Pulmonary artery endothelial cell (primary cell): Measurements from ENCODE around the gene SMAD3. TPM values are rescaled to one million over a fixed set of nuclear protein-coding genes. Genes with fewer than 3 reads are reported as not detected.

ENCODE experiments used
- DNase-seq: peaks from one replicate; pipeline ENCODE4 v3.0.0-alpha.2; 2011; ENCODE audit warnings: low read depth, low spot score
- total RNA-seq: library from RNA; depleted of rRNA; stranded (reverse); fragments of >200 nt; gene quantifications from 2 replicates; pipeline ENCODE4 v1.2.3, GENCODE V29; 2014

The SMAD3 gene
- total RNA-seq, 1 donor from 2014 or later: 34.6 TPM

DNA sequence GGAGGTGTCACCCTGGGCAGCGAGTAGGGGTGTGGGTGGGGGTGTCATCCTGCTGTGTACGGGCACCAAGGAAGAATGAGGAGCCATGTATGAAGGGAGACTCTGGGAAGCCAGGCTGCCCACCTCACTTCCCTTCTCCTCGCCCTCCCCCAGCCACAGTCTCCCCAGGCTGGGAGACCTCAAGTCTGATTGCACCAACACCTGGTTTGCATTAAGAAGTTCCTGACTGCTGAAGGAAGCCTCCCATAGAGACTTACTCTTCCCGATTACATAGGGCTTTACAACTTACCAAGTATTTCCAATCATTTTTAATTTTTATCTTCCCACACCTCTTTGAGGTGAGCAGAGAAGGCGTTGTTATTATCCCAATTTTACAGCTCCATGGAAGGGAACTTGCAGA is 29.5 kb upstream of the SMAD3 start:
- no peak for DNase-seq

DNA sequence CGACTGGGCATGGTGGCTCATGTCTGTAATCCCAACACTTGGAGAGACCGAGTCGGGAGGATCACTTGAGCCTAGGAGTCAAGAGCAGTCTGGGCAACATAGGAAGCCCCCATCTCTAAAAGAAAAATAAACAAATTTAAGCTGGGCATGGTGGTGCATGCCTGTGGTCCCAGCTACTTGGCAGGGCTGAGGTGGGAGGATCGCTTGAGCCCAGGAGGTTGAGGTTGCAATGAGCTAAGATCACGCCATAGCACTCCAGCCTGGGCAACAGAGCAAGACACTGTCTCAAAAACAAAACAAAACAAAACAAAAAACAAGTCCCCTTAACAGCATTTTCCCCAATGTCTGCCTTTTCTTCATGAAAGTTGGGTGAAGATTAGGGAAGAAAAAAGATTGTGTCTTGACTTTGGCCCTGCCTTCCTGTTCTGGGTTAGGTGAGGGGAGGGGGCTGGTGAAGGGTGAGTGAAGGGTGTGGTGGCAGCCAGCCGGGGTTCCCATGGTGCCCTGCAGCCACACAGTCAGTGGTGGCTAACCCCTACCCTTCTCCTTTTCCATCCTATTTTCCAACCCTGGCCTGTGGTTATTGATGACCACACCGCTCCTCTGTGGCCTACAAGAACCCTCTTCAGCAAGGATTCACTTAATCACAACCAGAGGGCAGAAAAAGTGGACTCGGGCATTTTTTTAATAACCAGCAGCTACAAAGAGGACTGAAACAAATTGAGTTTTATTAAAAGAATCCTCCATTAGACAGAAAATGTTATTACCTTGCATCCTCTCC is 28.4 kb upstream of the SMAD3 start:
- no peak for DNase-seq

DNA sequence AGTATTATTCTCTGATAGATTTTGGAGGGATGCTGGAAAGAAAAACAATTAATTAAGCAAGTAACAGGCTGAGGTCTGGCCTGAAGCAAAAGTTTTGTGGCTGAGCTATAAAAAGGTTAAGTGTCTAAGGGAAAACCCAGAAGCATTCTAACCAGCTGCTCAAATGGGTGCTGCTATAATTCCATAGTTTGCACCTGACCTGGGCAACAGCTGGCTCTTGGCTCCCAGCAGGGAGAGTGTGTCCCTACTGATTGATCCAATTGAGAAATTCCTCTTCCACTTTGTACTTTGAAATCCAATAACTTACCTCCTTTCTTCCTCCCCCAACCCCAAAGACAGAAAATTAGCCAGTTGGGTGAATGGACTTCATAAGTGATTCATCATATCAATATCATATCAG is 27.7 kb upstream of the SMAD3 start:
- no peak for DNase-seq

DNA sequence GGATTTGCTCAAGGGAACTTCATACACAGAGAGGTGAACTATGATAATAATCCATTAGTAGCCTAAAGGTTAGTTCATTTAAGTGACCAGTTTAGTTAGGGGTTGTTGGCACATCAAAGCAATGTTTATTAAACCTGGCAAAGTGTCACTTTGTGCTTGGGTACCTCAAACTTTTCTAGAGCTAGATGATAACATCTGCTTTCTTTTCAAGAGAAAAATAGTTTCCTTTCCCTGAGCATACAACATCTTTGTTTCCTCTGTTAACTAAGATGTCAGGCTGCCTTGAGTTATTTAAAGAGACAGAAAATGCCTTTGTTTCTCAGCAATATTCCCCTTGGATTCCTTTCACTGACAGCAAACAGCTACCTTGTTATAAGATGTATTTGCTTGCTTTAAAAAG is 26.7 kb upstream of the SMAD3 start:
- DNase-seq: no peak

DNA sequence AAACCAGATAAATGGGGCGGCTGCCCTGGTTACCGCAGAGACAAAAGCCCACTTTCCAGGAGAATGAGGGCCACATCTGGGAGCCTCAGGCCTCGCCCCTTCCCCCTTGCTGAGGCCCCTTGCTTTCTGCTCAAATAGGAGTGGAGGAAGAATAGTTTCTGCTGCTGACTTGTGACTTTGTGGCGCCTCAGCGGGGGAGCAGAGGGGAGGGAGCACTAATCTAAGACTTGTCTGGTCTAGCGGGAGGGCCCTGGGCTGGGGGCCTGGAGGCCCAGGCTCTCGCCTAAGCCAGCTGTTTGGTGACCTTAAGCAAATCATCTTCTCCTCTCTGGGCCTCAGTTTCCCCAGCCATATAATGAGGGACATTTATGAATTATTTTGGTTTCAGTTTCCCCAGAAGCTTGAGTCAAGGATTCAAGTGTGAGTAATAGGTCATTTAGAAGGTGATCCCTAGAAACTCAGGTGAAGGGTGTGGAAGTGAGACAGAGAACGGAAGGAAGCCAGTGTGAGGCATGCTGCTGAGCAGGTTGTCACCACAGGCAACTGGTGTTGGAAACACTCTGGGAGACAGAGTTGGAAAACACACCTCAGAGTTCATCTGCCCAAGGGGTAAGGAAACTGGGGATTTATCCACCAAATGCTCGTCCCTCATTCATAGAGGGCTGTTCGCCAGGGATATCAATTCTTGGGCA is 25.9 kb upstream of the SMAD3 start:
- DNase-seq: no peak

DNA sequence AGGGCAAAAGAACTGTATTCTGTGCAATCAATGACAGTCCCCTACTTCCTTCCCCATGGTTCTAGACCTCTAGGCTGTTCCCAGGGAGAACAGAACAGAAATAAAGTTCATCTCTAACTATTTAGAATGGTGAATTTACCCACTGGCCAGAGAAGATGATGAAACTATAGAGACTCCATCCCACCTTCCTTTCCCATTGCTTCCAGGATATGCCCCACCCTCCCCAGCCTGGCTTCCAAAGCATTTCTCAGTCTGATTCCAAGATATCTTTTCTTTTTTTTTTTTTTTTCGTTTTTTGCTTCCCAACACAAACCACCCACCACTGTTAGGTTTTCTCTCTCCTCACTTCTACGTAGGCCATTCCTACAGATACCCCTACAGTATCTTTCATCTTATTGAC is 25.1 kb upstream of the SMAD3 start:
- DNase-seq: no peak

DNA sequence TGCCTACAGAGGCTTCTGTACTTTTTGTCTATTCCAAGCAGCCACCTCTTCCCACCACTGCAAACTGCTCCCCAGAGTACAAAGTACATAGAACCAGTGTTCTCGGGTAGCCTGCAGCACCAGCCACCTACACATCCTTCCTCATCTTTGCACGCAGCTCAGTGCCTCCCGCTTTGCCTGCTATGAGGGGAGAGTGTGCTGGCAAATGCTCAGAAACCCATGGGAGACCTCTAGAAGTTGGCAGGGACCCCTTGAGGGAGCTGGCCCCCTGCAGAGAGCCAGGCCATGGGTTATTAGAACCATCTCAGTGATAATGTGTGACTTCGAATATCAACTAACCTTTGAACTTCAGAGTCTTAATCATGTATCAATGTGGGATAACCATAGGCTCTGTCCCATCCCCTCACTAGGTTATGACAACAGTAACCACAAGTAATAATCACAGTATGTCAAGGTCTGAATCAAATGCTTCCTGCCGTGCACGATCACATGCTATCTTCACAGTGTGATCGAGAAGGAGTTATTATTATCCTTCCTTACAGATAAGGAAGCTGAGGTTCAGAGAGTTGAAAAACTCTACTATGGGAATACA is 22.8 kb upstream of the SMAD3 start:
- DNase-seq: no peak

DNA sequence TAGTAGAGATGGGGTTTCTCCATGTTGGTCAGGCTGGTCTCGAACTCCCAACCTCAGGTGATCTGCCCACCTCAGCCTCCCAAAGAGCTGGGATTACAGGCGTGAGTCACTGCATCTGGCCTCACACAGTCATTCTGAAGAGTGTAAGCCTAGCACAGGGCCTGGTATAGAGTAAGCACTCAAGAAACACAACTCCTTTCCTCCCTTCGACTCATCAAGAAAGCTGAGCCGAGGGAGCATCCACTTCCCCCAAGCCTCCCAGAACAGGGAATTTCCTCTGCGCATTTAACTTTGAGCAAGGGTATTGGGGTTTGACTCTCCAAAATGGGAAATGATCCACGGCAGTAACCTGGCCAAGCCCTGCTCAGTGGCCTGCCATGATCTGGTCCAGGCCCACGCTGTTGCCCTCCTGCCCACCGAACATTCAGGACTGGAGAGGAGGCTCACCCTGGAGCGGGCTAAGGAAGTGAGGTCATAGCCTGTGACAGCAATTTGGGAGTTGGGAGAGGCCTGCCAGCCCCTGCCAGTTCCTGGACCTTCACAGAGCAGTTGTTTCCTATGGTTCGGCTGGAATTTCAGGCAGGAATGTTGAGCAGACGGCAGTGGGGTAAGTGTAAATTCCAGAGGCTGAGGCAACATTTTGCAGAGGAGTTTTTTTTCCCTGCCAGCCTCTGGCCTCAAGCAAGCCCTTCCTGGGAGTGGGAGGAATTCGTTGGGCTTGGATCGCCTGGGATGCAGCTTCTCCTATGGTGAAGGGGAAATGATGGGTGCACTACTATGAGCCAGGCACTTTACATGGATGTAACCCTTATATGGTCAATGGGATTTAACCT is 21.2 kb upstream of the SMAD3 start:
- no peak for DNase-seq

DNA sequence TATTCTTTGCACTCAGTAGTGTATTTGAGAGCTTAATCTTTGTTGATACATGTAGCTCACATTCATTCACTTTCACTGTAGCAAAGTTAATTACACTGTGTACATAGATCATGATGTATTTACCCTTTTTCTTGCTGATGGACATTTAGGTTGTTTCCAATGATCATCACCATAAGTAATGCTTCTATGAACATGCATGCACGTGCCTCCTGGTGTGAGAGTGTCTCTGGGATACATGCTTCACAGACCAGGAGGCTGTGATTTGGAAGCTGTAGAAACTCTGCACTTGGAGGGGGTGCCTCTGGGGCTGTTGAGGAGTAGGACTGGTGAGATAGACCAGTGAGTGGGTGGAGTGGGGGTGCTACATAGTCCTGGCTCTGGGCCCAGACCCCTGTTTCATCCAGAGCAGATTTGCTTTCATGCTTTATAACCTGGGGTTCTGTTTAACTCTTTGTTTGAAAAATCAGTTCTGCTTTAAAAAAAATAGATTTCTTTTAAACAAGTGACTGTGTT is 18.2 kb upstream of the SMAD3 start:
- DNase-seq: no peak

DNA sequence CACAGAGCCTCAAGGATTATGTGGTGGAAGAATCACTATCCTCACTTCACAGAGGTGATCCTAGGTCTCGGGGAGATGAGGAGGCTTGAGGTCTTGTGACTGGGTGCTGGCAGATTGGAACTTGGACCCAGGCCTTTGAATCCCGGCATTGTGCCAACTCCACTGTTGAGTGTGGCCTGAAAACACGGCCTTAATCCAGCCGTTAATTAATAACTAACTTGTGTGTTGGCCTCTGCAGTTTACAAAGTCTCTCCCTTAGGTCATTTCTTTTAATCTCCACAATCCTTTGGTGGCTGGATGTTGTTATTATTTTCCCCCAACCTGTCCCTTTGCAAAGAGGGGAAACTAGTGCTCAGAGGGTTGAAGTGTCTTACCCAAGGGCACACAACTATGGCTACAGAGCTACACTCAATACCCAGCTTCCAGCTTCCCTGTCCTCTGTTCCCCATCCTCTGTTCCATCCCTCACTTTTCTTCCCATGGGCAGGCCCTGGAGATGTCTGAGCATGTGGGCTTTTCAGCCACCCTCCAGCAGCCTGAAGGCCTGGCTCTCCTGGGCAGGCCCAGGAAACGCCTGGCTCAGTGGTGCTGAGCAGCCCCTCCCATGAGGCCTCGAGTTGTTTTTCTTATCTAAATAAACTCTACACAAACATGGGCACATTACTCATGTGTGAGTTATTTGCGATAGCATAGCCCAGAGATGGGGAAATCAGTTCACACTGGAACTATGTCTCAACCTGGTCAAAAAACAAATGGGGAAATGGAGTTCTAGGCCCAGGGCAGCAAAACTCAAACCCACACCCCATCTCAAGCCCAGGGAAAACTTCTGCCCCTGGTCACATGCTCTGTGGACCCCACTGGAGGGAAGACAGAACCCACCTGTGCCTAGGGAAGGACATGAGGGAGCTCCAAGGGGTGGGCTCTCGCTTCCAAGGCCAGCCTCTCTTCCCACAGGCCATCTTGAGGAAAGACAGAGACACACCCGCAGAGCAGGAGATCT is 16.8 kb upstream of the SMAD3 start:
- DNase-seq: no peak

DNA sequence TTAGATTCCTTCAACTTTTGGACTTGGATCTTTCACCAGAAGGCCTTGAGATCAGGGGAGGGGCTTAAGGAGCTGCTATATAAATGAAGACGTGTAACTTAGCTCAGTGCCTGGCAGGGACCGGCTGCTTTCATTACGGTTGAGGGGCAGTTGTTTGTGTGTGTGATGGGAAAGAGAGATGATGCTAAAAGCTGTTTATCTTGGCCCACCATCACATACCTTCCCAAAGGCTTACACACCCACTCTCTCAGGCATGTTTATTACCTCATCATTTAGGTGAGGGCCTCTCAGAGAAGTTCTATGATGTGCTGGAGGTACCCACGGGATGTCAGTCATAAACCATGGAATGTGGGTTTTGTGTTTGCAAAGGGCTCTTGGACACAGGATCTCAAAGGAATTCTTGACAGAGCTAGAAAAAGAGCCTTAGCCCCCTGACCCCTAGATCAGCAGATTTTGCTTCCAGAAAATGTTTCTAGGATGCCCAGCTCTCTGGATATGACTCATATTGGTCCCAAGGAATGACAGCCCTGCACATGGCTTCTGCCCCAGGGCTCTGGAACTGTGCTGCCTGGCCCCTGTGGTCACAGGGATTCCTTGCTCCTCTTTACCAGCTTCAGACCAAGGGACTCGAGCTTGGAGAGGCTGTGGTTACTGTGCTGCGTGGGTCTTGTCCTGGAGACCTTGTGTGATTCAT is 15.9 kb upstream of the SMAD3 start:
- DNase-seq: no peak

DNA sequence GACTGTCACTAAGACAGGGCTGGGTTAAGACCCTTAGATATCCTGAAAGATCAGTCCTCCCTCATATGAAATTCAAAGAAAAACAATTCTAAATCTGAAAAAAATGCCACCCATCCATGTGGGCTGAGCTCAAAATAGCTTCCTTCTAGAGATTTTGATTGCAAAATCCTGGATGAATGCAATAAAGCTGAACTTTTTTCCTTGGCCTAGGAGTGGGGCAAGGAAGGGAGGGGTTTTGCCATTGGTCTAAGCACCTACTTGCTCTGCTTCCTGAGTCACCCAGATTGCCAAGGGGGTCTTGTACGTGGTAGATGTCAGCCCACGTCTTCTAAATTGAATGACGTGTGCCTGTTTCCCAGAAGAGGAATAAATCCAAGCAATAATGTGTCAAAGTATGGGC is 15.3 kb upstream of the SMAD3 start:
- no peak for DNase-seq

DNA sequence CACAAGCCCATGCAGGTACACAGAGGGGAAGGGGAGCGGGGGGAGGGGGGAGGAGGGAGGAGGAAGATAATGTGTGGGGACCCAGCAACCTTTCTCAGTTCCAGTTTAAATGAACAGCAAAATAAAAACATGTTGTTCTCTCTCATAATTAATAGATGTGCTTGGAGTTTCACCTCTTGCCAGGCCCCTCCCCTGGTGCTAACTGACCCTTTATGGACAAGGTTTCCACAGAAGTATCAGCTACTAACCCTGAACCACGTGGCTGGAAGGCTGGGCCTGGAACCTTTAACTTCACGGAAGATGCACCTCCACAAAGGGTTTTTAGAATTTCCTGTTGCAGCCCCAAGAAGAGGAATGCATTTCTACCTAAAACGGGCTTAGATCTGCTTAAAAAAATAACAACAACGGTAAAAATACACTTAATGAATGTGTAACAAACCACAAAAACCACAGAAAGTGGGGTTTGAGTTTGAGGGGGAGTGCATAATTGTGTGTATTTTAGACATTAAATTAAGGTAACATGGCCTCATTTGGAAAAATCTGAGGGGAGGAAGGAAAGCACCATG is 14.8 kb upstream of the SMAD3 start:
- DNase-seq: no peak

DNA sequence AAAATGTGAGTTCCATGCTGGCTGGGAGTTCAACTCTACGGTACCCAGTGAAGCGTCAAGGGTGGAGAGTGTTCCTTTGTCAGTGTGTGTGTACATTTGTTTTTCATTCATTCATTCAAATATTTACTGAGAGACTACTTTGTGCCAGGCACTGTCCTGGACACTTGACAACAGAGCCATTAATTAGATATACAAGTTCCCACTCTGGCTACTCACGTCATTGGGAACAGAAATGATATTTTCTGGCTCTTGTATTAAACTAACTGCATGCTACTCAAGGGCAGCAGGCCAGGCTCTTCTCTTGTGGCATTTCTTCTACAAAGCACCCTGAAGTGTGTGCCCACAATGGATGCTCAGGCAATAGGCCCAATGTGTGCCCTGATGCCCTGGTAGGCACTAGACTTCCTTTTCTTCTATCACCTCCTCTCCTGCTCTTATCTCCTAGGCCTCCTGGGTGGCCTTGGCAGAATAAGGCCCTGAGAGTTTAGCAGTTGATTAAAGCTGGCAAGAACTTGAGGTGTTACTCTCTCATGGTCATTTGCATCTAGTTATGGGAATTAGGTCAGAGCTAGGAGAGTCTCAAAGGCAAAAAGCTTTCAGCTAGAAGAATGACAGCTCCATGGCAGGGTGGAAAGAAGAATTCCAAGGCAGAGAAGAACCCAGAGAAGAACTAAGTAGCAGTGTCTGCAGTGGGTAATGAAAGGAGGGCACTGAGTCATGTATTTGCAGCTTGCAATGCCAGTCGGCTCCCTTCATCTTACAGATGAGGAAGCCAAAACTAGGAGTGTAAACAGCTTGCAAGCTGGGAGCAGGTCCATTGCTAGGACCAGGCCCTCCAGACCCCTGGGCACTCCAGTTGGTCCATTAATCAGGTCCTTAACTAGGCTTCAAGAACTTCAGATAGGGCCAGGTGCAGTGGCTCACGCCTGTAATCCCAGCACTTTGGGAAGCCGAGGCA is 14.0 kb upstream of the SMAD3 start:
- DNase-seq: no peak

DNA sequence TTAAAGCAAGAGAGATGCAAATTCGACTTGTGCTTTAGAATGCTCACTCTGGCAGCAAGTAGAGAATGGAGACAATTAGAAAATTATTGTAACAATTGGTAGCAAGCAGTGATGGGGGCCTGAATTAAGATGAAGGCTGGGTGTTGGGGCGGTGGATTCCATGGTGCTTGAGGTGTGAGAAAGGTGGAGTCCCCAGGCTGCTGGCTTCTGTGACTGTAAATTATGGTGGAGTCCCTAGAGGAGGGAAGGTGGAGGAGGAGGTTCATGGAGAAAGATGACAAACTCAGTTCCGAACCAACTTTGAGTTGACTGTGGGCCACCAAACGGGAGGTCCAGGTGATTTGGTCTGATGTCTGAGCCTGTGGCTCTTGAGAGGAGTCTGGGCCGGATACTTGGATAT is 10.7 kb upstream of the SMAD3 start:
- no peak for DNase-seq

DNA sequence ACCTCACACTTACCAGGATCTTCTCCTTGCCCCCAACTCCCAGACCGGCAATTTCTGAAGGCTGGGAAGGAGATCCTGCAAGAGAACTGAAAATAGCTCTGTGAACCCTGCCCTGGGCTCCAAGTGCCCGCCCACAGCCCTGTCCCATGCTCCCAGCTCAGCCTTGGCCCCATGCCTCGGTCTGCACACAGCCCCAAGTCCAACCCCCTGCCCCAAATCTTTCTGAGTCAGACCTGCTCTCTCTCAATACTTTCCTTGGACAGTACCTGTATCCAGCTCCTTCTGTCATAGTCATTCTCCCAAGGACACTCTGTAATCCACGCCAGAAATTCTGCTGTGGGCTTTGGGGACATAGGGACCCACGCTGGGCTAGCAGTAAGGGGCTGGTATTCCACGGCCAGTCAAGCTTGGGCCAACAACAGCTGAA is 6.3 kb upstream of the SMAD3 start:
- DNase-seq: no peak

DNA sequence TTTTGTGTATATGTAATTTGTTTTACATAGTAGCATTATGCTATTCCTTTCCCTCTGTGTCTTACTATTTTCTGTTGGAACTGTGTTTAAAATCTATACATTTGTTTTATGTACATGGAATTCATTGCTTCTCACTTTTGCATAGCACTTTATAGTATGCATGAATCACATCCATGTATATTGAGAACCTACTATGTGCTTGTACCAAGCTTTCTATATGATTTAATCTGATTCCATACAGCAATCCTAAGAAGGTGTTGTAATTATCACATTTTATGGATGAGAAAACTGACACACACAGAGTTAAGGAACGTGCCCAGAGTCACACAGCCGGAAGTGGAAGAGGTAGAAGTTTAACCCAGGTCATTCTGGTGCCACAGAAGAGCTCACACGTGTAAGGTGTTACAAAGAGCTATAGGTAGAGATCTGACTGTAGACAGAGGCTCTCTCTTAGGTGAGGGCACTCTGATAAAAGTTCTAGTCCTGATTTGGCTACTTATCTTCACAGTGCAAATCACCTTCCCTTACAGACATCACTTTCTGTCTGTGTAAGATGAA is 3.5 kb upstream of the SMAD3 start:
- DNase-seq: no peak
